Mucosa of stomach (tissue), 1 donor: ENCODE measurements around the gene INS.

ENCODE experiments used
- H3K27me3 ChIP-seq: one replicate; pipeline ENCODE4 v1.7.0; 2013; ENCODE audit warnings: mild to moderate bottlenecking, low read length; ENCODE audit not compliant: control insufficient read depth, insufficient read depth
- H3K36me3 ChIP-seq: one replicate; pipeline ENCODE4 v1.7.0; 2013; ENCODE audit warnings: low read length; ENCODE audit not compliant: control insufficient read depth, insufficient read depth
- H3K4me1 ChIP-seq: one replicate; pipeline ENCODE4 v1.7.0; 2013; ENCODE audit warnings: mild to moderate bottlenecking, low read length; ENCODE audit not compliant: control insufficient read depth, insufficient read depth
- H3K4me3 ChIP-seq: one replicate; pipeline ENCODE4 v1.7.0; 2013; ENCODE audit warnings: low read length
- H3K9ac ChIP-seq: one replicate; pipeline ENCODE4 v1.7.0; 2013; ENCODE audit warnings: mild to moderate bottlenecking, low read length, moderate library complexity
- H3K9me3 ChIP-seq: one replicate; pipeline ENCODE4 v1.7.0; 2013; ENCODE audit warnings: mild to moderate bottlenecking, low read length, moderate library complexity; ENCODE audit not compliant: control insufficient read depth
- donor health status: Pancreatic carcinoma.

Gene INS

DNA sequence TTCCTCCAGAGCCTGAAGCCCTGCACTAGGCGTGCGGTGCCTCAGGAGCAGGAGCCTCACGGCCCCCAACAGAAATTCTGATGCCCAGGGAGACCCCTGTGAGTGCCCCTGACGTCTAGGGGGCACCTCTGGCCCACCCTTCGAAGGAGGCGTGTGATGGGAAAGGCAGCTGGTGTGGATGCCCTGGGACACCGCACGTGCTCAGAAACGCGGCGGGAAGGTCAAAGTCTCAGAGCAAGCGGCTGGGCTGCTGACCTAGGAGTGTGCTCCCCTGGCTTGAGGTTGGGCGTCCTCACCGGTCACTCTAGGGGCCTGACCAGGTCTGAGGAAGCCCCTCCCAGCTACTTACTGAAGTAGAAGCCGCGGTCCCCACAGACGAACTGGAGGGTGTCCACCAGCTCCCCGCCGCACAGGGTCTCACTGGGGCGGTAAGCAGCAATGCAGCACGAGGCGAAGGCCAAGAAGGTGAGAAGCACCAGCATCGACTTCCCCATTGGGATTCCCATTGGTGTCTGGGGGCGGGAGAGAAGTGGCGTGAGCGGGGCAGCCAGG is 25.9 kb downstream of the INS start:
- Histone ChIP-seq H3K27me3 (peaks cover 59% of the 10 kb centered on the region), H3K36me3 (no peaks in the 10 kb centered on the region), H3K4me3 (no peak overlapping the region), H3K4me1 (no peaks in the 10 kb centered on the region), H3K9me3 (no peaks in the 10 kb centered on the region), H3K9ac (no peak overlapping the region)

DNA sequence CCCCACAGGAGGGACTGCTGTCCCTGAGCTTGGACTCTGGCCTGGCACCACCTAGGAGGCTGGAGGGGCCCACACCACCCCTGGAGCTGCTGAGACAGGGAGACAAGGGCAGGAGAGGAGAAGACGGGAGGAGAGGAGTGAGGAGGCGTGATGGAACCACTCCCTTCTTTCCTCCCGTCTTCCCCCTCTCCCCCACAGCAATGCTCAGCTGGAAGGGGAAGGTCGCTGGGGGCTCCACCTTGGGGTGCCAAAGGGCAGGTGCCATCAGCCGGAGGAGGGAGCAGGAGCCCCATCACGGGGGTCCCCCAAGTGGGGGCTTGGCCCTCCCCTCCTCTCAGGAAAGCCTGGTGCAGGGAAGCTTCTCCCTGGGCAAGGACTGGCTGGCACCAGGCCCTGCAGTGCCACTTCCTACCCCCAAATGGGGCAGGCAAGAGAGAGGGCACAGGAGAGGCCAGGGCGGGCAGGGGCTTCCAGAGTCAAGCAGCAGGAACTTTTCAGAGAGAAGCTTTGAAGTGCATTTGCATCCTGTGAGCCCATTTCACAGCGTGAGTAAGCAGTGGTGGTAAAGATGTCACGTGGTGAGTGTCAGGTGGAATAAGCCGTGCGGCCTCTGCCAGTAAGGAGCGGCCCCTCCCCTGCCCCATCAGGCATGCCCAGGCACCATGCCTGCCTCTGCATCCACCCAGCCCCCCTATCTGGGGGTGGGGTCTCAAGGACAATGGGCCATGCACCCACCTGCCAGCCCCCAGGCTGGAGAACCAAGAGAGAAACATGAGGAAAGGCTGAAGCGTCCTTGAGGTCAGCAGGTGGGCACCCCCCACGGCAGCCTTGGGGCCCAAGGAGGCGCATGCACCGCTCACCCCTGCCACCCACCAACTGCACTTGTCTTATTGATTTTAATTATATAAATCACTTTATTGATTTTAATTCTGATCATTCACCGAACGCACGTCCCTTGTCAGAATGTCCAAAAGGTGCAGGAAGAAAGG is 26.7 kb downstream of the INS start:
- no peaks in the 10 kb centered on the region for H3K4me1 ChIP-seq
- peaks cover 52% of the 10 kb centered on the region for H3K27me3 ChIP-seq
- H3K4me3 ChIP-seq: no peak overlapping the region
- H3K9ac ChIP-seq: no peak overlapping the region
- H3K9me3 ChIP-seq: no peaks in the 10 kb centered on the region
- no peaks in the 10 kb centered on the region for H3K36me3 ChIP-seq

DNA sequence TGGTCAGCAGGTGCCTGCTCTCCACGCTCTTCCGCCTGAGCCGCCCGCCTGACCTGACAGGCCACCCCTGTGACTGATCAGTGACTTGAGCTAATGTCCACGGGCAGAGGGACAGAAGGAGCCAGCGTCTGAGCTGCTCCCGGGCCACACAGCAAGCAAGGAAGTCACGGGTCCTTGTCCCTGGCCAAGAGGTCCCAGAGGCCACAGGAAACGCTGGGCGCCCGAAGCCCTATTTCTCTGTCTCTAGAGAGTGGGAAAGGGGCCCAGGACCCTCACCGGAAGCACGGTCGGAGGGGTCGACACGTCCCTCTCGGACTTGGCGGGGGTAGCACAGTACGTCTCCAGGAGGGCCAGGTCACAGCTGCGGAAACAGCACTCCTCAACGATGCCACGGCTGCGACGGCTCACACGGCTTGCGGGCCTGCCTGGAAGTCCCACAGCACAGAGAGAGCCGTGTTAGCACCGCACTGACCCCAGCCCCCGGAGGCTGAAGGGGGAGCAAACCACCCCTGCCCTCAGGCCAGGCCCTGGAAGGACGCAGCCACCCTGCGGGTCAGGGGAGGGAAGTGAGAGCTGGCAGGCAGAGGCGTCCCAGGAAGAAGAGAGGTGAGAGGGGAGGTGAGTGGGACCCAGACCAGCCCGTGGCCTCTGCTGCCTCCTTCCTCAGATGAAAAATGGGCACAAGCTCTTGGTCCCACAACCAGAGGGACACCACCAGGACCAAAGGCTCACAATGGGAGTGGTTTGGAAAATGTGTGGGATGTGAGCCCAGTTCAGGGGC is 27.6 kb downstream of the INS start:
- H3K9me3 ChIP-seq: no peaks in the 10 kb centered on the region
- H3K36me3 ChIP-seq: no peaks in the 10 kb centered on the region
- no peak overlapping the region for H3K4me3 ChIP-seq
- H3K27me3 ChIP-seq: peaks cover 49% of the 10 kb centered on the region
- no peaks in the 10 kb centered on the region for H3K4me1 ChIP-seq
- H3K9ac ChIP-seq: no peak overlapping the region

DNA sequence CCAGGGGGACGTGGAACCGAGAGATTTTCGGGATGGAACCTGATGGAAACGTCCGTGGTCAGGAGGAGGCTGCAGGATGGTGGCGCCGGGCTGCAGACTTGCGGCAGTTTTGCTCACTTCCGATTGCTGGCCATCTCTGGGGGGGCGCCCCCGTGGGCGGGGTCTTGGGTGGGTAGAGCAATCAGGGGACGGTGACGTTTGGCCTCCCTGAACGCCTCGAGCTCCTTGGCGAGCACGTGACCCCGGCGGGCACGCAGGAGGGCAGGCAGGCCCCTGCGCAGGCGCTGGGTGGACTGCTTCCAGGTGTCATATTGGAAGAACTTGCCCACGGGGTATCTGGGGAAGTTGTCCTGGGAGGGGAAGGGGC is 28.2 kb downstream of the INS start:
- Histone ChIP-seq H3K36me3 (no peaks in the 10 kb centered on the region), H3K4me1 (no peaks in the 10 kb centered on the region), H3K27me3 (peaks cover 45% of the 10 kb centered on the region), H3K9me3 (no peaks in the 10 kb centered on the region), H3K4me3 (no peak overlapping the region), H3K9ac (no peak overlapping the region)

DNA sequence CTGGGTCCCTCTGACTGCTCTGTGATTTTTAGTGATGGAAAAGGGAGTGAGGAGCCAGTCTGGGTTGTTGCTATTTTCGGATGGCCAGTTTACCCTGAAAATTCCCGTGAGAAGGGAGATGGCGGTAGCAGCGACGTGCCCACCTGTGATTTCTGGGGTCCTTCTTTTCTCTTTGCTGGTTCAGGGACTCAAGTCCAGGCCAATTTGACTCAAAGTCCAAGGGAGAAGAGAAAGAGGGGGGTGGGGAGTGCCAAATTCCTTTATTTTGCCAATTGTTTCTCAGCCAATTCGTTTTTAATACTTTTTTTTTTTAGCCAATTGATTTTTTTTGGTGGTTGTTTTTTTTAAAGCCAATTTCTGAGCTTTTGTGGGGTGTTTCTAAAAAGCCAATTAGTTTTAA is 28.8 kb downstream of the INS start:
- H3K27me3 ChIP-seq: peaks cover 38% of the 10 kb centered on the region
- no peaks in the 10 kb centered on the region for H3K36me3 ChIP-seq
- H3K4me1 ChIP-seq: no peaks in the 10 kb centered on the region

DNA sequence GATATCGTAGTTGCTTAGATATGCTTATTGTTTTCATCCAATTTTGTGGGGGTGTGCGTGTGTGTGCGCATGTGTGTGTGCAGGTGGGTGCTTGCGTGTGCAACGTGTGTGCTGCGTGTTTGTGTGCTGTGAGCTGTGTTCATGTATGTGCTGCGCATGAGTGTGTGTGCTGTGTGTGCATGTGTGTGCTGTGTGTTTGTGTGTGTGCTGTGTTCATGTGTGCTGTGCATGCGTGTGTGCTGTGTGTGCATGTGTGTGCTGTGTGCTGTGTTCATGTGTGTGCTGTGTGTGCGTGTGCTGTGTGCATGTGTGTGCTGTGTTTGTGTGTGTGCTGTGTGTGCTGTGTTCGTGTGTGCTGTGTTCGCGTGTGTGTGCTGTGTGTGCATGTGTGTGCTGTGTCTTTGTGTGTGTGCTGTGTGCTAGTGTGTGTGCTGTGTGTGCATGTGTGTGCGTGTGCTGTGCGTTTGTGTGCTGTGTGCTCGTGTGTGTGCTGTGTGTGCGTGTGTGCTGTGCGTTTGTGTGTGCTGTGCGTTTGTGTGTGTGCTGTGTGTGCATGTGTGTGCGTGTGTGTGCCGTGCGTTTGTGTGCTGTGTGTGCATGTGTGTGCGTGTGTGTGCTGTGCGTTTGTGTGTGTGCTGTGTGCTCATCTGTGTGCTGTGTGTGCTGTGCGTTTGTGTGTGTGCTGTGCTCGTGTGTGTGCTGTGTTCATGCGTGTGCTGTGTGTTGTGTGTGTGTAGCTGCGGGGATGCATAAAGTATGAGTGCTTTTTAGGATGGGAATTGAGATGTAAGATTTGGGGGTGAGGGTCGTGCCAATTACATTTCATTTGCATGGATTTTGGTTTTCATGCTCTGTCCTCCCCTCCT is 29.4 kb downstream of the INS start:
- peaks cover 32% of the 10 kb centered on the region for H3K27me3 ChIP-seq
- H3K36me3 ChIP-seq: no peaks in the 10 kb centered on the region

More for the DNA sequence above, 28.8 kb downstream of the INS start:
- no peak overlapping the region for H3K9ac ChIP-seq
- no peaks in the 10 kb centered on the region for H3K9me3 ChIP-seq
- H3K4me3 ChIP-seq: no peak overlapping the region

DNA sequence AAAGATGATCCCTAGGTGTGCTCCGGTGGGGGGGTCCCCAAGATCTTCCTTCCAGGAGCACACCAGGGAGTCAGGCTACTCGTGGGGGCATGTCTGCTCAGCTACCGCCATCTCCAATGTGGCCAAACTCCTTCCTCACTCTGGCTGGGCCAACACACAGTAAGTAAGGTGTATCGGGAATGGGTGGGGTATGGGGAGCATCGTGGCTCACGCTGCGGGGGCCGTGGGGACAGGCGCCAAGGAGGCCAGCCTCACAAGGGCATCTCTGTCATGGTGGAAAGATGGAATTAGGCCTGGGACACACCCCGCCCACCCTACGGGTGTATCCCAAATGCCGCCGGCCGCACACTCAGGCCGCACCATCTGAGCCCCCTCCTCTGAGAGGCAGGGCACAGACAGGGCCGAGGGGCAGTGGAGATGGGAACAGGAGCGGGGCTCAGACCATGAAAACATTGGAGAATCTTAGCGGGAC is 30.1 kb downstream of the INS start:
- H3K27me3 ChIP-seq: peaks cover 25% of the 10 kb centered on the region
- no peaks in the 10 kb centered on the region for H3K36me3 ChIP-seq
- no peak overlapping the region for H3K4me3 ChIP-seq
- H3K4me1 ChIP-seq: no peaks in the 10 kb centered on the region
- no peak overlapping the region for H3K9ac ChIP-seq
- H3K9me3 ChIP-seq: no peaks in the 10 kb centered on the region

More for the DNA sequence above, 29.4 kb downstream of the INS start:
- H3K9ac ChIP-seq: no peak overlapping the region
- H3K4me1 ChIP-seq: no peaks in the 10 kb centered on the region
- no peak overlapping the region for H3K4me3 ChIP-seq
- no peaks in the 10 kb centered on the region for H3K9me3 ChIP-seq

DNA sequence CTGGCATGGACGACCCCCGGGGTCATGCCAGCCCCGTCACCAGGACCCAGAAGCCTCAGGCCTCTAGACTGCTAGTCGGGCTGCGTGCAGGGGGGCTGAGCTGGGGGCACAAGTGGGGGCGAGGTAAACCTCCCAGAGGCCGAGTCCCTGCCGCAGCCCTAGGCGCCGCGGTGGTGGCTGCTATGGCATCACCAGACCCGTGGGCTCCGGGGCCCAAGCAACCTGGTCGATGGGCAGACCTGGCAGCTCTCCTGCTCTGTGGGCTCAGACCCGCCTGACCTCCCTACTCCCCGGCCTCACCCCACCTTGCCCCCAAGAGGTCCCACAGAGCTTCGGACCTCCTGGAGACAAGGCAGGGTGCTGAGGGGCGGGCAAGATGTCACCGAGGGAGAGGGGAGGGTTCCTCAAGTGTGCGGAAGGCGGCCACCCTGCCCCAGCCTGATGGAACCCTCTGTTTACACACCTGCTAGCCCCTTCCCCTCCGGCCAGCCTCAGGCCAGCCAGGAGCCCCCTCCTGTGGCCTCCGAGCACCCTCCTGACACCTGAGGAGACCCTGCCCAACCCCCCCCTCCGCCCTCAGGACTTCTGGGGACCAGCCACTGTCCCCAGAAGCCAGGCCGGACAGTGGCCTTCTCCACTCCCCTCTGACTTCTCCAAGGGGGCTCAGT is 31.2 kb downstream of the INS start:
- Histone ChIP-seq H3K9ac (no peak overlapping the region), H3K9me3 (no peaks in the 10 kb centered on the region), H3K4me3 (no peak overlapping the region), H3K36me3 (no peaks in the 10 kb centered on the region), H3K4me1 (no peaks in the 10 kb centered on the region), H3K27me3 (peaks cover 19% of the 10 kb centered on the region)

DNA sequence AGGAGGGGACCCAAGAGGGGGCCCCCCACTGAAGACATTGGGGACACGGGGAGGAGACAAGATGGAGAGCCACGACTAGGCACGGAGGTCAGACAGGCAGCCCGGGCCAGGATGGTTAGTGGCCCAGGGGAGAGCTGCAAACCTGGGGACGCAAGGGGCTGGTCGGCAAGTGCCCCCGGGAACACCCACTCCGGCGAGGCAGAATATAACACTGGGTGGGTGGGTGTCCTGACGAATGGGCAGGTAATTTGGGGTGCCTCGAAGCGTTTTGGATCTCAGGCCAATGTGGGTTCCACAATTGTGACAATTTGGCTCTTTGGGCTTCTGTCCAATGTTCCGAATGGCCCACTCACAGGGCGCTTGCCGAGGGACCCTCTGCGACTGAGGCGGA is 31.7 kb downstream of the INS start:
- Histone ChIP-seq H3K4me3 (no peak overlapping the region), H3K9me3 (no peaks in the 10 kb centered on the region), H3K27me3 (peaks cover 18% of the 10 kb centered on the region), H3K36me3 (no peaks in the 10 kb centered on the region), H3K9ac (no peak overlapping the region), H3K4me1 (no peaks in the 10 kb centered on the region)

DNA sequence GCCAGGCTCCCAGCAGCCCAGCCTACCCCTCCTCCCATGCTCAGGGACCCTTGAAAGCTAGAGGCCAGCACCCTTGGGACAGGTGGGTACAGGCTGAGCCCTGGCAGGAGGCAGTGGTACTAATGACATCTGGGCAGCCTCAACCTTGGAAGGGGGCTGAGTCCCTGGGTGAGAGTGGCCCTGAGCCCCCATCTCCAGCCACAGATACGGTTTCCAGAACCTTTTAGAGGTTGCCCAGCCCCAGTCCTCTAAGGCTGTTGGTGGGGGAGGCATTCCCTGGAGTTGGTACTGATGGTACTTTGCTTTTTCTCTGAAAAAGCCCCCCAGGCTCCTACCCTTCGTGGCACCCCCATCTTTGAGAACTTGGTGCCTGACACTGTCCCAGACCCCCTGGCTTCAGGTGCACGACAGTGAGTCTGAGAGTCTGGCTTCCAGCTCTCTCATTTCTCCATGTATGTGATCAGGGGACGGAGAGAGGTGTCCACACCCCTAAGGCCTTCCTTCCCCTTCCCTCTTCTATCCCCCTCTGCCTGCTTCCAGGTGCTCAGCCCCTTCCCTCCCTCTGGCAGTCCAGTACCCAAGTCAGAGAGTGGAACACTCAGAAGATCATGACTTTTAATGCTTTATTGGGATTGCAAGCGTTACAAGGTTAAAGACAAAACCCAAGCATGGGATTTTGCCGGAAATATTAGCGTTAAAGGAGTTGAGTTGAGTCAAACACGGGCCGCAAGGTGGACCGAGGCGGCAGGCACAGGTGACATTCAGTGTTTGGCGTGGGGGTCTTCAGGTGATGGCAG is 32.3 kb downstream of the INS start:
- no peak overlapping the region for H3K4me3 ChIP-seq
- H3K9me3 ChIP-seq: no peaks in the 10 kb centered on the region
- H3K27me3 ChIP-seq: peaks cover 15% of the 10 kb centered on the region
- H3K36me3 ChIP-seq: no peaks in the 10 kb centered on the region
- H3K9ac ChIP-seq: no peak overlapping the region
- H3K4me1 ChIP-seq: no peaks in the 10 kb centered on the region
